D721Med (cell line): ENCODE data around the gene OTUD1.

Source experiments
- DNase-seq: peaks from one replicate; pipeline ENCODE4 v3.0.0; 2011; ENCODE audit warnings: low spot score; ENCODE audit not compliant: insufficient read length
- FAIRE-seq: peaks from 2 replicates; lab custom pipeline; 2011; peaks lifted over from hg19 to GRCh38; lab: Jason Lieb, UNC
- TF ChIP-seq, protein P1 (sequence below): IDR thresholded peaks from 2 replicates; pipeline ENCODE4 v1.5.1; 2012; ENCODE audit warnings: mild to moderate bottlenecking, control low read depth; ENCODE audit not compliant: insufficient read depth; ENCODE audit errors: missing control alignments

Gene OTUD1

DNA sequence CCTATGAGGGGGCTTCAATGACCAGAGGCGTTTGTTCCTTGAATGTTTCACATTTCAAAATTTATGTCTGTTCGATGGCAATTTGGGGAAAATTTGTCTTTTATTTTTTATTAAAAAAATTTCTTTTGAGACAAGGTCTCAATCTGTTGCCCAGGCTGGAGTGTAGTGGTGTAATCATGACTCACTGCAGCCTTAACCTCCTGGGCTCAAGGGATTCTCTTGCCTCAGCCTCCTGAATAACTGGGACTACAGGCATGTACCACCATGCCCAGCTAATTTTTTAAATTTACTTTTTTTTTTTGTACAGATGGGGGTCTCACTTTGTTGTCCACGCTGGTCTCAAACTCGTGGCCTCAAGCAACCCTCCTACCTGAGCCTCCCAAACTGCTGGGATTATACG, 39.7 kb downstream of the OTUD1 start:
- FAIRE-seq (no peak), DNase-seq (no peak)
- TF ChIP-seq, protein P1, sequence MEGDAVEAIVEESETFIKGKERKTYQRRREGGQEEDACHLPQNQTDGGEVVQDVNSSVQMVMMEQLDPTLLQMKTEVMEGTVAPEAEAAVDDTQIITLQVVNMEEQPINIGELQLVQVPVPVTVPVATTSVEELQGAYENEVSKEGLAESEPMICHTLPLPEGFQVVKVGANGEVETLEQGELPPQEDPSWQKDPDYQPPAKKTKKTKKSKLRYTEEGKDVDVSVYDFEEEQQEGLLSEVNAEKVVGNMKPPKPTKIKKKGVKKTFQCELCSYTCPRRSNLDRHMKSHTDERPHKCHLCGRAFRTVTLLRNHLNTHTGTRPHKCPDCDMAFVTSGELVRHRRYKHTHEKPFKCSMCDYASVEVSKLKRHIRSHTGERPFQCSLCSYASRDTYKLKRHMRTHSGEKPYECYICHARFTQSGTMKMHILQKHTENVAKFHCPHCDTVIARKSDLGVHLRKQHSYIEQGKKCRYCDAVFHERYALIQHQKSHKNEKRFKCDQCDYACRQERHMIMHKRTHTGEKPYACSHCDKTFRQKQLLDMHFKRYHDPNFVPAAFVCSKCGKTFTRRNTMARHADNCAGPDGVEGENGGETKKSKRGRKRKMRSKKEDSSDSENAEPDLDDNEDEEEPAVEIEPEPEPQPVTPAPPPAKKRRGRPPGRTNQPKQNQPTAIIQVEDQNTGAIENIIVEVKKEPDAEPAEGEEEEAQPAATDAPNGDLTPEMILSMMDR, result no peak

- TF ChIP-seq, protein P1, result no peak
- DNase-seq (no peak), FAIRE-seq (no peak)
Measured at GRCh38 chr10:23479798-23480473, 41.1 kb downstream of the OTUD1 start.

DNA sequence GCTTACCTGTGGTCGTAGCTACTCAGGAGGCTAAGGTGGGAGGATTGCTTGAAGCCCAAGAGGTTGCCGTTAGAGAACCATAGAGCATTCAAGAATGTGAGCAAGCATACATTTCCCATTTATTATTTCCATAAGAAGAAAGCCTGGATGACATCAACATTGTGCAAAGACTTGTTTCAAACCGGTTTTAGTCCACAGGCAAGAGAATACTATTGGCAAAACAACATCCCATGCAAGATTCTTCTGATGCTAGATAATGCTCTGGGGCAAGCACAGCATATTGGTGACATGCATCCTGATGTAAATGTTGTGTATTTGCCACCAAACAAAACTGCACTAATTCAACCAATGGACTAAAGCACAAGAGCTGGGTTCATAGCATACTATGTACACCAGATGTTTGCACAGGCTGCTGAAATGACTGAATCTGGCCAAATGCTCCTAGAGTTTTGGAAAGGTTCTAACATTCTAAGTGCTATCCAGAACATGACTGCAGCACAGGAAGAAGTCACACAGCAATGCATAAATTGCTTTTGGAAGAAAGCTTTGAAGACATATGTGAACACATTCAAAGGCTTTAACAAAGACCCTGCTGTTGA, 42.6 kb downstream of the OTUD1 start:
- FAIRE-seq, result no peak

GRCh38 chr10:23490115-23490514, 51.2 kb downstream of the OTUD1 start:
- TF ChIP-seq, protein P1, result no peak
- DNase-seq, result no peak
- no peak for FAIRE-seq

More for the DNA sequence above, 42.6 kb downstream of the OTUD1 start:
- no peak for DNase-seq
- TF ChIP-seq, protein P1, result no peak
